CD4-positive, alpha-beta T cell treated with Interleukin-15 for 4 hours (primary cell): ENCODE measurements around the gene CAPN10.

ENCODE experiments used
- DNase-seq: peaks from one replicate; pipeline ENCODE4 v3.0.0-alpha.2; 2020; ENCODE audit warnings: low spot score

CAPN10 gene

GRCh38 chr2:240624011-240624949, 37.7 kb downstream of the CAPN10 start:
- DNase-seq, result no peak

GRCh38 chr2:240624950-240625621, 38.6 kb downstream of the CAPN10 start, which contains the start of gene GPR35:
Gene GPR35 (plus strand): TSS chr2:240625480. CDS start chr2:240629953, 4,473 bp downstream.
- DNase-seq, result peak; percentile 71

GRCh38 chr2:240626531-240627300, 40.2 kb downstream of the CAPN10 start:
- no peak for DNase-seq

GRCh38 chr2:240627736-240628506, 41.4 kb downstream of the CAPN10 start:
- DNase-seq, result no peak

GRCh38 chr2:240628507-240628807, 41.9 kb downstream of the CAPN10 start:
- DNase-seq, result no peak

GRCh38 chr2:240628808-240629618, 42.5 kb downstream of the CAPN10 start:
- DNase-seq, result no peak

GRCh38 chr2:240629619-240629967, 43.1 kb downstream of the CAPN10 start:
- DNase-seq, result no peak

GRCh38 chr2:240629968-240630770, 43.6 kb downstream of the CAPN10 start:
- no peak for DNase-seq

- DNase-seq, result no peak
Observed at GRCh38 chr2:240630771-240631547, 44.4 kb downstream of the CAPN10 start.

- no peak for DNase-seq
Observed at GRCh38 chr2:240631548-240632305, 45.2 kb downstream of the CAPN10 start.

- no peak for DNase-seq
Observed at GRCh38 chr2:240632306-240632721, 45.8 kb downstream of the CAPN10 start.

GRCh38 chr2:240635121-240635997, 48.8 kb downstream of the CAPN10 start:
- DNase-seq, result no peak

GRCh38 chr2:240635998-240636547, 49.5 kb downstream of the CAPN10 start:
- DNase-seq, result no peak

GRCh38 chr2:240636563-240637115, 50.1 kb downstream of the CAPN10 start:
- no peak for DNase-seq

GRCh38 chr2:240637116-240637900, 50.8 kb downstream of the CAPN10 start:
- no peak for DNase-seq

GRCh38 chr2:240637901-240638345, 51.4 kb downstream of the CAPN10 start:
- DNase-seq, result no peak
